Measurements from ENCODE around the gene THSD4. TPM values are rescaled to one million over a fixed set of nuclear protein-coding genes. Genes with fewer than 3 reads are reported as not detected.
A peak's percentile ranks its signal among the peaks of the same experiment; 100 is the strongest.

Gene THSD4
- total and polyA plus RNA-seq, 7 donors: 1.4 to 7.8 (median 2.2) TPM

GRCh38 chr15:71800190-71800589 lies 684.9 kb downstream of the THSD4 start:
- intact Hi-C loops (cut with DNase I): loop anchor here (2.0 to 5.0 kb wide), 2 partner anchors 55 to 353 kb away; no protein-coding TSS in a partner anchor
- H3K4me3 ChIP-seq: no peak overlapping the region
- WGBS, 2 donors: 94 to 96% methylated on average over 3 of the region's 3 CpGs
- no peak for TF ChIP-seq POLR2A (IDR thresholded peaks at IDR 0.05)
- TF ChIP-seq POLR2AphosphoS5 (IDR thresholded peaks at IDR 0.05): no peak
- no peak for TF ChIP-seq CTCF (IDR thresholded peaks at IDR 0.05)
- no peak for TF ChIP-seq EP300 (IDR thresholded peaks at IDR 0.05)
- no peaks in the 10 kb centered on the region for H3K36me3 ChIP-seq
- no peak for DNase-seq
- H3K9me3 ChIP-seq: no peaks in the 10 kb centered on the region
- peaks cover 0 to 9% (median 0%) of the 10 kb centered on the region in 3 donors for H3K27me3 ChIP-seq
- no peaks in the 10 kb centered on the region for H3K4me1 ChIP-seq
- H3K27ac ChIP-seq: no peak overlapping the region

GRCh38 chr15:71800835-71801745 lies 685.8 kb downstream of the THSD4 start:
- H3K9me3 ChIP-seq: no peaks in the 10 kb centered on the region
- no peak for DNase-seq
- peaks cover 0 to 9% (median 0%) of the 10 kb centered on the region in 3 donors for H3K27me3 ChIP-seq
- no peak overlapping the region for H3K4me3 ChIP-seq
- 57 to 63% methylated on average over 17 of the region's 17 CpGs for WGBS, 2 donors
- no peak overlapping the region for H3K27ac ChIP-seq
- no peaks in the 10 kb centered on the region for H3K36me3 ChIP-seq
- intact Hi-C loops (cut with DNase I): loop anchor here (2.0 to 5.0 kb wide), 2 partner anchors 56 to 354 kb away; no protein-coding TSS in a partner anchor
- H3K4me1 ChIP-seq: no peaks in the 10 kb centered on the region
- TF ChIP-seq POLR2A (IDR thresholded peaks at IDR 0.05) (no peak), EP300 (IDR thresholded peaks at IDR 0.05) (no peak), POLR2AphosphoS5 (IDR thresholded peaks at IDR 0.05) (no peak), CTCF (IDR thresholded peaks at IDR 0.05) (peak; percentile 40 to 85 (median 75))

- Histone ChIP-seq H3K27me3 (peaks cover 0 to 9% (median 0%) of the 10 kb centered on the region in 3 donors), H3K36me3 (no peaks in the 10 kb centered on the region), H3K9me3 (no peaks in the 10 kb centered on the region), H3K4me1 (no peaks in the 10 kb centered on the region), H3K4me3 (no peak overlapping the region), H3K27ac (no peak overlapping the region)
- TF ChIP-seq POLR2A (IDR thresholded peaks at IDR 0.05) (no peak), CTCF (IDR thresholded peaks at IDR 0.05) (no peak), EP300 (IDR thresholded peaks at IDR 0.05) (no peak), POLR2AphosphoS5 (IDR thresholded peaks at IDR 0.05) (no peak)
- no peak for DNase-seq
- intact Hi-C loops (cut with DNase I): loop anchor here (2.0 to 5.0 kb wide), 2 partner anchors 57 to 355 kb away; no protein-coding TSS in a partner anchor
- WGBS, 2 donors: 96% methylated on average over 24 of the region's 24 CpGs
These were observed 686.8 kb downstream of the THSD4 start for GRCh38 chr15:71801935-71802655.

DNA sequence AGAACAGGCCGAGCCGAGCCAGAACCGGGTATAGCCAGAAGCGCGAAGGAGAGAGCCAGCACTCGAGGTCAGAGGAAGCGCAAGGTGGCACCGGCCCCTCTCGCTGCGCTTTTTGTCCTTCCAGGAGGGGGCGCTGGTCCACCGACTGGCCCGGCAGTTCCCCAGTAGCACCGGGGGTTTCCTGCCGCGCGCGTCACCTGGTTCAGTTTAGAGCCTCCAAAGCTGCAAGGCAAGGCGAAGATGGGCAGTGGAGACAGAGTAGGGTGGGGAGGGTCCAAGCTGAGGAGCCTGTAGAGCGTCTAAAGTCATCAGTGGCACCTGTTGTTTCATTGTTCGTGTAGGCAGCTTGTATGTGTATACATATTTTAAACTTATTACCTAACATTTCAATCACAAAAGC lies 687.5 kb downstream of the THSD4 start:
- 66 to 82% methylated on average over 21 of the region's 21 CpGs for WGBS, 2 donors
- H3K4me1 ChIP-seq: no peaks in the 10 kb centered on the region
- peaks cover 0 to 14% (median 0%) of the 10 kb centered on the region in 3 donors for H3K27me3 ChIP-seq
- intact Hi-C loops (cut with DNase I): loop anchor here (5.0 kb wide), 1 partner anchor 355 kb away; no protein-coding TSS in a partner anchor
- no peaks in the 10 kb centered on the region for H3K36me3 ChIP-seq
- TF ChIP-seq EP300 (IDR thresholded peaks at IDR 0.05) (no peak), CTCF (IDR thresholded peaks at IDR 0.05) (peak in 1 of 4 experiments; percentile 9)
- H3K27ac ChIP-seq: no peak overlapping the region
- H3K9me3 ChIP-seq: no peaks in the 10 kb centered on the region
- DNase-seq: no peak
- H3K4me3 ChIP-seq: no peak overlapping the region

Measured in sigmoid colon (tissue), 7 donors.